Esophagus muscularis mucosa (tissue), 4 donors: ENCODE data around the gene DDX19B. TPM values are rescaled to one million over a fixed set of nuclear protein-coding genes. Genes with fewer than 3 reads are reported as not detected.
"Not testable (repeated sequence)": the region's sequence is repeated elsewhere in the genome, so short reads cannot be mapped to it uniquely, and the experiment has no call there.

ENCODE experiments used
- DNase-seq: peaks from one replicate; pipeline ENCODE4 v3.0.0-alpha.2; 2017; ENCODE audit errors: extremely low spot score
- H3K27ac ChIP-seq, 4 donors: fragments of 200-600 bp; sonication (generic); replicated peaks in 1 of 4; 1 replicate in 3 of 4; 2 replicates in 1 of 4; pipeline ENCODE4 v1.5.1; 2016 to 2019; ENCODE audit warnings: mild to moderate bottlenecking in 1 of 4
- H3K27me3 ChIP-seq, 4 donors: fragments of 200-600 bp; sonication (generic); one replicate each; pipeline versions ENCODE4 v1.5.1 to v1.6.0; 2016 to 2019
- H3K36me3 ChIP-seq, 4 donors: fragments of 200-600 bp; sonication (generic); one replicate each; pipeline ENCODE4 v1.5.1; 2016 to 2019
- H3K4me1 ChIP-seq, 4 donors: fragments of 200-600 bp; sonication (generic); one replicate each; pipeline ENCODE4 v1.5.1; 2016 to 2019
- H3K4me3 ChIP-seq, 4 donors: fragments of 200-600 bp; sonication (generic); 1 replicate in 2 of 4; 2 replicates in 2 of 4; pipeline ENCODE4 v1.5.1; 2016 to 2019; ENCODE audit warnings: mild to moderate bottlenecking in 4 of 4, moderate library complexity in 1 of 4
- H3K9me3 ChIP-seq, 4 donors: fragments of 200-600 bp; sonication (generic); 1 replicate in 3 of 4; 2 replicates in 1 of 4; pipeline ENCODE4 v1.5.1; 2016 to 2019
- CTCF ChIP-seq, 3 experiments: fragments of 200-600 bp in 2 of 3; fragments of 450-650 bp in 1 of 3; sonication (generic) in 2 of 3; IDR thresholded peaks; one replicate each; pipeline ENCODE4 v1.5.1; 2017 to 2019; ENCODE audit warnings: antibody characterized with exemption in 3 of 3, mild to moderate bottlenecking in 2 of 3, moderate library complexity in 1 of 3
- EP300 ChIP-seq: sonication (generic); formaldehyde crosslinking; IDR thresholded peaks from one replicate; pipeline ENCODE4 v1.6.1; 2017; ENCODE audit warnings: antibody characterized with exemption
- POLR2A ChIP-seq: fragments of 450-650 bp; IDR thresholded peaks from one replicate; pipeline ENCODE4 v1.6.1; 2017; ENCODE audit warnings: antibody characterized with exemption, moderate library complexity, mild to moderate bottlenecking, low read depth
- POLR2AphosphoS5 ChIP-seq, 2 donors: sonication (generic); formaldehyde crosslinking; IDR thresholded peaks; one replicate each; pipeline ENCODE4 v1.6.1; 2017; ENCODE audit warnings: antibody characterized with exemption in 2 of 2
- WGBS: methylation state at CpG from one replicate; pipeline ENCODE4 v1.1.5; 2018; 5-methylcytosine and 5-hydroxymethylcytosine counted together
- intact Hi-C: fragments of 100-400 bp; cut with DNase I; formaldehyde crosslinking; loops from one replicate; pipeline ENCODE4 v1.15.1; 2023
- total RNA-seq, 4 donors: library from RNA; depleted of rRNA; stranded (reverse); fragments of >200 nt; gene quantifications; one replicate each; pipeline versions ENCODE4 v1.1.0 to v1.2.1, GENCODE V29; 2016

Gene DDX19B
- total RNA-seq, 4 donors from 2014 or later: 36.1 to 48.7 (median 41.1) TPM

- Histone ChIP-seq H3K36me3 (peaks cover 72 to 100% (median 96%) of the 10 kb centered on the region in 4 donors), H3K27ac (no peak overlapping the region), H3K4me1 (no peaks in the 10 kb centered on the region), H3K9me3 (no peaks in the 10 kb centered on the region), H3K4me3 (no peak overlapping the region), H3K27me3 (no peaks in the 10 kb centered on the region)
- intact Hi-C loops: no loop called here
- WGBS: 84% methylated on average over 2 of the region's 5 CpGs
- TF ChIP-seq CTCF (IDR thresholded peaks at IDR 0.05) (no peak), EP300 (no peak), POLR2A (no peak), POLR2AphosphoS5 (IDR thresholded peaks at IDR 0.05) (no peak)
- no peak for DNase-seq
Measured at GRCh38 chr16:70364399-70364798, 65.4 kb downstream of the DDX19B start.

- intact Hi-C loops: loop anchor here (5.0 kb wide), 1 partner anchor 282 kb away; no protein-coding TSS in a partner anchor
- peak; percentile 52 to 62 (median 53) for TF ChIP-seq CTCF (IDR thresholded peaks at IDR 0.05)
- 36% methylated on average over 10 of the region's 10 CpGs for WGBS
- Histone ChIP-seq H3K27ac (peak overlapping the region in 1 of 4 donors; percentile 35), H3K36me3 (peaks cover 58 to 98% (median 84%) of the 10 kb centered on the region in 4 donors)
- not testable (repeated sequence) for H3K4me3 ChIP-seq, DNase-seq, H3K9me3 ChIP-seq, H3K4me1 ChIP-seq, H3K27me3 ChIP-seq
Measured at GRCh38 chr16:70370145-70370544, 71.2 kb downstream of the DDX19B start.

- Histone ChIP-seq H3K4me1 (peaks cover 0 to 10% (median 2%) of the 10 kb centered on the region in 4 donors), H3K27me3 (no peaks in the 10 kb centered on the region), H3K36me3 (peaks cover 51 to 98% (median 82%) of the 10 kb centered on the region in 4 donors), H3K27ac (no peak overlapping the region), H3K9me3 (no peaks in the 10 kb centered on the region), H3K4me3 (no peak overlapping the region)
- intact Hi-C loops: loop anchor here (5.0 kb wide), 1 partner anchor 281 kb away; no protein-coding TSS in a partner anchor
- WGBS: 89% methylated on average over 10 of the region's 10 CpGs
- no peak for DNase-seq
- TF ChIP-seq POLR2AphosphoS5 (IDR thresholded peaks at IDR 0.05) (no peak), CTCF (IDR thresholded peaks at IDR 0.05) (no peak), POLR2A (no peak), EP300 (no peak)
Measured at GRCh38 chr16:70370924-70371323, 71.9 kb downstream of the DDX19B start.

- Histone ChIP-seq H3K4me3 (no peak overlapping the region), H3K27me3 (no peaks in the 10 kb centered on the region), H3K27ac (no peak overlapping the region), H3K36me3 (peaks cover 33 to 93% (median 68%) of the 10 kb centered on the region in 4 donors), H3K4me1 (peaks cover 0 to 16% (median 3%) of the 10 kb centered on the region in 4 donors), H3K9me3 (no peaks in the 10 kb centered on the region)
- 95% methylated on average over 22 of the region's 22 CpGs for WGBS
- TF ChIP-seq CTCF (IDR thresholded peaks at IDR 0.05): no peak
- TF ChIP-seq POLR2AphosphoS5 (IDR thresholded peaks at IDR 0.05): no peak
- intact Hi-C loops: loop anchor here (5.0 kb wide), 1 partner anchor 279 kb away; no protein-coding TSS in a partner anchor
- DNase-seq: no peak
Measured at GRCh38 chr16:70372921-70373728, 74.1 kb downstream of the DDX19B start.
